ENCODE data around the gene GRID1.

GRID1 gene

DNA sequence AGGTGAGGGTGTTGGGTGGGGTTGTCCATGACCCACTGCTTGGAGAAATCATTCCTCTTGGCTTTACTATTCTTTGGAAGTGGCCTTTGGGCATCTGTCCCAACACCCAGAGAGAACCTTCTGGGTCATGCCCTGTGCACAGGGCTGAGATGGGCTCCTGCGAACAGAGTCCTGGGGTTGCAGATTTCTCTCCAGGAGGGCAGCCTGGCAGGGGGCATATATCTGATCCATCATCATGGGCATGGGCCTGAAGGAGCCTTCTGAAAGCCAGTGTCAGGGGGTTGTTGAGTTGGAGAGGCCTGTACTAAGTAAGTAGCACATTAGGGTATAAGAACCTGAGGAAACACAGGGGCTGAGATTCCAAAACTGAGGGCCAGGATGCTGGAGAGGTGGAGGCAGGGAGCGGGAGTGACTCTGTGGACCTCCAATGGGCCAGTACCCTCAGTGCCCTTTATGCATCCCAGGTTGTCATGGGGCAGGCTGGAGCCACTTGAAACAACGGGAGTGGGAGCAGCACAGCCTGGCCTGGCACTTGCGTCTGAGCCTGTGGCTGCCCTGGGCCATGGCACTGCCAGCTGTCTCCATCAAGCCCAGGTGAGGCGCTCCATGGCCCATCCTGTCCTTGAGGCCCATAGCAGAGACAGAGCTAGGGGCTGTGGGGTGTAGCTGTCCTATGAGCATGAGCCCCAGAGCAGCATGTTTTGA, 203.7 kb downstream of the GRID1 start:
- no peaks in the 10 kb centered on the region for H3K36me3 Mint-ChIP-seq (ENCODE audit: low read depth)
- no peak for DNase-seq
- H3K9me3 Mint-ChIP-seq: no peaks in the 10 kb centered on the region

GRCh38 chr10:86162036-86162435, 204.6 kb downstream of the GRID1 start:
- DNase-seq: no peak
- H3K4me1 Mint-ChIP-seq: peaks cover 12% of the 10 kb centered on the region
- no peaks in the 10 kb centered on the region for H3K9me3 Mint-ChIP-seq
- peaks cover 3% of the 10 kb centered on the region for H3K27me3 Mint-ChIP-seq (ENCODE audit: low read depth, poor library complexity)
- H3K4me3 Mint-ChIP-seq: no peak overlapping the region
- no peak overlapping the region for H3K27ac Mint-ChIP-seq
- H3K36me3 Mint-ChIP-seq (ENCODE audit: low read depth): no peaks in the 10 kb centered on the region
- TF ChIP-seq CTCF (IDR thresholded peaks at IDR 0.05): no peak

More for the DNA sequence above, 203.7 kb downstream of the GRID1 start:
- Mint-ChIP-seq H3K27me3 (ENCODE audit: low read depth, poor library complexity) (peaks cover 3% of the 10 kb centered on the region), H3K27ac (no peak overlapping the region), H3K4me3 (no peak overlapping the region), H3K4me1 (peaks cover 15% of the 10 kb centered on the region)
- TF ChIP-seq CTCF (IDR thresholded peaks at IDR 0.05): no peak

DNA sequence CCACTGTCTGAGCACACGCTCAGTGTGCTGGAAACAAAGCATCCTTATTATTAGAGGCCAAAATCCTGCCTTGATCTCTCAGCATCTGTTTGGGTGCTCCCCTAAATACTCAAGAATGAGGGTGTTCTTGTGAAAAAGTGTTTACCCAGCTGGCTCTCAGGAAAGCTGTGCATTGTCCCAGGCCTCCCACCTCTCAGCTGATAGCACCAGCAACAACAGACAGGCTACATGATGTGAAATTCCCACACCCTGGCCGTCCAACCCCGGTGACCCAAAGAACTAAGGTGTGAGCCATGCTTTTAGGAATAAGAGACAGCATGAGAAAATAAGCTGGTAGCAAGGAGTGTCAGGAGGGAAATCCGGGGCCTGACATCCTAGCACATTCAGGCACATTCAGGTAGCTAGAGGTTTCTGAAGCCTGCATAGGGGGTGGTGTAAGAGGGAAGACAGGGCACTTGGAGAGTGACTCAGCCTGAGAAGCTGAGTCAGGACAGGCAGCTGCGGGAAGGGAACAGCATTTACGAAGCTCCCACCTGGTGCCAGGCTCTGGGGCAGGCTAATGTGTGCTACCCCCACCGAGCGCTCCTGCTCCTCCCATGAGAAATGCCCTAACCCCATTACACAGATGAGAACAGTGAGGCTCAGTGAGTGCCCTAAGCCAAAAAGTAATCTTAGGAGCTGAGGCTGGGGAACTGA, 205.6 kb downstream of the GRID1 start:
- no peak for DNase-seq
- peaks cover 3% of the 10 kb centered on the region for H3K27me3 Mint-ChIP-seq (ENCODE audit: low read depth, poor library complexity)
- H3K4me3 Mint-ChIP-seq: no peak overlapping the region
- no peak for TF ChIP-seq CTCF (IDR thresholded peaks at IDR 0.05)
- no peak overlapping the region for H3K27ac Mint-ChIP-seq
- H3K9me3 Mint-ChIP-seq: no peaks in the 10 kb centered on the region
- no peaks in the 10 kb centered on the region for H3K36me3 Mint-ChIP-seq (ENCODE audit: low read depth)
- H3K4me1 Mint-ChIP-seq: peaks cover 21% of the 10 kb centered on the region

- H3K36me3 Mint-ChIP-seq (ENCODE audit: low read depth): no peaks in the 10 kb centered on the region
- TF ChIP-seq CTCF (IDR thresholded peaks at IDR 0.05): no peak
- no peak for DNase-seq
- H3K4me3 Mint-ChIP-seq: no peak overlapping the region
- H3K27me3 Mint-ChIP-seq (ENCODE audit: low read depth, poor library complexity): peaks cover 5% of the 10 kb centered on the region
- no peaks in the 10 kb centered on the region for H3K9me3 Mint-ChIP-seq
- H3K4me1 Mint-ChIP-seq: peaks cover 33% of the 10 kb centered on the region
- H3K27ac Mint-ChIP-seq: no peak overlapping the region
Measured at GRCh38 chr10:86159797-86160196, 206.8 kb downstream of the GRID1 start.

DNA sequence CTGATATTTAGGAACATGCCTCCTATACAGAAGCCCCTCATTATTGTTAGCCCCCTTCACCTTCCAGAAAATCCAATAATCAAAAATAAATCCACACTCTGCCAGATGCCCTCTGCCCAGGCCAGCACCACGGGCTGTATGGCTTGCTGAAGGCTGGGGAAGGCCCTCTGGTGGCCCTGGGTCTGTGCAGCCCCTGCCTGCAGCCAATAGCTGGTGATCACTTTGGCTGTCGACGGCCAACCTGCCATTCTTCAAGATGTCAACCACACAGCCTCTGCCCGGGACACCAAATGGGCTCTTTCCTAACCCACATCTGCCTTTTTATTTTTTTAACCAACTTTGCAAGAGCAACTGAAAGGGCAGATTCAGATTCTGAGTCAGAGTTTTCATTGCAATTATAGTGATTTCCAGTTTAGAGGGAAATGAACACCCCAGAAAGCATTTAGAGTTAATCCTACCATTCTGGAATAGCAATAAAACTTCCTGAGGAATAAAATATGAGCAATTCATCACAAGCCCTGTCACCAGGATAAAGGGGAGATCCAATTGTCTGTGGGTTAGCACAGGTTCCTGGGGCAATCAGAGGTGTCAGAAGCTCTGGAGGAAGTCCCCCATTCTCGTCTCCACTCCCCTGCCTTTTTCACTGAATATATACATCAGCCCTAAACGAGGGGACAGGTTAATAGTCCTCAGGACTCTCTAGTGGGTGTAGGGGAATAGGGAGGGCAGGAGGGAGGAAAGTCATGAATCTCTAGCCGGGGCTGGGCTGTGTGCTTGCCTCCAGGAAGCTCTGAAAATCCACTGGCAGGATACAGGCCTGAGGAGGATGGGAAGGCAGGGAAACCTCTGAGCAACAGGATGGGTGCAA, 211.3 kb downstream of the GRID1 start:
- no peak for TF ChIP-seq CTCF (IDR thresholded peaks at IDR 0.05)
- no peaks in the 10 kb centered on the region for H3K9me3 Mint-ChIP-seq
- H3K27me3 Mint-ChIP-seq (ENCODE audit: low read depth, poor library complexity): peaks cover 15% of the 10 kb centered on the region
- H3K4me1 Mint-ChIP-seq: peaks cover 20% of the 10 kb centered on the region
- no peak overlapping the region for H3K27ac Mint-ChIP-seq
- DNase-seq: peak; percentile 44
- no peaks in the 10 kb centered on the region for H3K36me3 Mint-ChIP-seq (ENCODE audit: low read depth)
- no peak overlapping the region for H3K4me3 Mint-ChIP-seq

Measured in nephron progenitor cell (in vitro differentiated cells).